B cell (primary cell): ENCODE measurements around the gene PPP1R12A. TPM values are rescaled to one million over a fixed set of nuclear protein-coding genes. Genes with fewer than 3 reads are reported as not detected.
"Not testable (repeated sequence)": the region's sequence is repeated elsewhere in the genome, so short reads cannot be mapped to it uniquely, and the experiment has no call there.

Source experiments
- ATAC-seq: fragments of 200-7000 bp; cut with Tn5 transposase; one replicate; pipeline ENCODE4 v1.10.0; 2021; ENCODE audit warnings: low read depth, mild to moderate bottlenecking, moderate number of reproducible peaks, moderate library complexity
- CTCF ChIA-PET: fragments of 350-600 bp; sonication (Branson Sonifier 250); formaldehyde crosslinking; loops from one replicate; lab custom pipeline; 2021; ENCODE audit warnings: antibody characterized with exemption, inconsistent platforms; lab: Charles Lee
- POLR2A ChIA-PET: fragments of 350-600 bp; sonication (Branson Sonifier 250); formaldehyde crosslinking; loops from one replicate; lab custom pipeline; 2021; ENCODE audit warnings: antibody characterized with exemption; lab: Charles Lee
- DNase-seq: peaks from one replicate; pipeline ENCODE4 v3.0.0; 2013
- H2AFZ ChIP-seq: 2 replicates; pipeline ENCODE4 v1.6.1; 2012; ENCODE audit warnings: mild to moderate bottlenecking, low read depth, low read length; ENCODE audit not compliant: insufficient read depth, poor library complexity, severe bottlenecking
- H3K27ac ChIP-seq, 2 donors: 1 replicate in 1 of 2; 2 replicates in 1 of 2; pipeline ENCODE4 v1.5.1; 2012 to 2013; ENCODE audit warnings: low read length in 2 of 2, mild to moderate bottlenecking in 2 of 2, moderate library complexity in 1 of 2
- H3K27me3 ChIP-seq, 4 experiments: fragments of 200-600 bp in 1 of 4; sonication (generic) in 1 of 4; replicated peaks in 1 of 4; 1 replicate in 2 of 4; 2 replicates in 2 of 4; pipeline versions ENCODE4 v1.6.1 to v1.7.0; 2013 to 2016; ENCODE audit warnings: low read length in 3 of 4, mild to moderate bottlenecking in 2 of 4, mixed read lengths in 1 of 4, moderate library complexity in 1 of 4; ENCODE audit not compliant: insufficient read depth in 4 of 4, control insufficient read depth in 3 of 4; ENCODE audit errors: control extremely low read depth in 1 of 4
- H3K36me3 ChIP-seq, 2 experiments: replicated peaks in 1 of 2; 1 replicate in 1 of 2; 2 replicates in 1 of 2; pipeline versions ENCODE4 v1.6.1 to v1.7.1; 2013; ENCODE audit warnings: low read length in 1 of 2; ENCODE audit not compliant: insufficient read depth in 2 of 2, control insufficient read depth in 1 of 2; ENCODE audit errors: control extremely low read depth in 1 of 2, extremely low read depth in 1 of 2
- H3K4me1 ChIP-seq, 2 donors: fragments of 200-600 bp in 1 of 2; sonication (generic) in 1 of 2; 1 replicate in 1 of 2; 2 replicates in 1 of 2; pipeline versions ENCODE4 v1.5.1 to v1.6.1; 2013 to 2017; ENCODE audit warnings: low read length in 2 of 2; ENCODE audit not compliant: control insufficient read depth in 2 of 2, insufficient read depth in 2 of 2
- H3K4me2 ChIP-seq: replicated peaks from 2 replicates; pipeline ENCODE3; 2012; ENCODE audit warnings: mild to moderate bottlenecking, low read depth, low read length; ENCODE audit not compliant: poor library complexity, severe bottlenecking
- H3K4me3 ChIP-seq, 5 experiments: fragments of 200-600 bp in 1 of 5; sonication (generic) in 1 of 5; 1 replicate in 3 of 5; 2 replicates in 2 of 5; pipeline versions ENCODE4 v1.5.1 to v1.7.0; 2011 to 2016; ENCODE audit warnings: low read length in 4 of 5, mild to moderate bottlenecking in 4 of 5, low read depth in 2 of 5, control low read depth in 1 of 5, moderate library complexity in 1 of 5; ENCODE audit not compliant: insufficient read depth in 1 of 5; ENCODE audit errors: control extremely low read depth in 1 of 5, extremely low read depth in 1 of 5
- H3K79me2 ChIP-seq: fragments of 200-600 bp; sonication (generic); one replicate; pipeline ENCODE4 v1.6.0; 2016; ENCODE audit warnings: low read length; ENCODE audit not compliant: control insufficient read depth, insufficient read depth
- H3K9ac ChIP-seq: fragments of 200-600 bp; sonication (generic); 2 replicates; pipeline ENCODE4 v1.6.1; 2017; ENCODE audit warnings: mild to moderate bottlenecking, low read length, moderate library complexity
- H3K9me3 ChIP-seq, 3 donors: one replicate each; pipeline versions ENCODE4 v1.6.1 to v1.7.1; 2013; ENCODE audit warnings: low read length in 2 of 3; ENCODE audit not compliant: control insufficient read depth in 2 of 3, insufficient read depth in 1 of 3; ENCODE audit errors: control extremely low read depth in 1 of 3
- H4K20me1 ChIP-seq: 2 replicates; pipeline ENCODE4 v1.6.0; 2012; ENCODE audit warnings: mild to moderate bottlenecking, low read length; ENCODE audit not compliant: insufficient read depth, control insufficient read depth, poor library complexity, severe bottlenecking
- H3K27ac Mint-ChIP-seq: one replicate; pipeline ENCODE4 v1.8.0; 2021; ENCODE audit warnings: mixed read lengths
- H3K27me3 Mint-ChIP-seq: one replicate; pipeline ENCODE4 v1.8.0; 2021; ENCODE audit warnings: mixed read lengths
- H3K4me1 Mint-ChIP-seq: one replicate; pipeline ENCODE4 v1.8.0; 2021; ENCODE audit warnings: mixed read lengths
- H3K4me3 Mint-ChIP-seq: one replicate; pipeline ENCODE4 v1.8.0; 2021; ENCODE audit warnings: mixed read lengths
- H3K9me3 Mint-ChIP-seq: one replicate; pipeline ENCODE4 v1.8.0; 2022; ENCODE audit warnings: mixed read lengths; ENCODE audit not compliant: insufficient read depth
- CTCF ChIP-seq: fragments of 200-600 bp; IDR thresholded peaks from one replicate; pipeline ENCODE4 v1.8.0; 2022; ENCODE audit warnings: antibody characterized with exemption, mild to moderate bottlenecking
- EZH2 ChIP-seq: IDR thresholded peaks from 2 replicates; pipeline ENCODE4 v1.6.1; 2012; ENCODE audit warnings: borderline replicate concordance, low read depth, mild to moderate bottlenecking, moderate library complexity, low read length; ENCODE audit not compliant: insufficient read depth, poor library complexity, severe bottlenecking
- WGBS: methylation state at CpG from one replicate; pipeline ENCODE4 v1.1.5; 2013; ENCODE audit warnings: missing lambda C conversion rate; ENCODE audit not compliant: insufficient coverage; 5-methylcytosine and 5-hydroxymethylcytosine counted together
- intact Hi-C: fragments of 100-400 bp; cut with micrococcal nuclease; formaldehyde crosslinking; loops from one replicate; pipeline ENCODE4 v1.10.0; 2022
- polyA plus RNA-seq: library from polyadenylated mRNA; depleted of rRNA; stranded (reverse); fragments of >200 nt; gene quantifications from 2 replicates; pipeline ENCODE4 v1.2.3, GENCODE V29; 2012
- total RNA-seq, 2 donors: library from RNA; stranded (reverse); fragments of 120-200 nt in 1 of 2; gene quantifications; 1 replicate in 1 of 2; 2 replicates in 1 of 2; pipeline versions ENCODE4 v1.2.3 to v1.2.4, GENCODE V29; 2013 to 2022

Gene PPP1R12A
- total and polyA plus RNA-seq, 2 donors (not counting 1 experiment from before 2014, with no cell fraction given) = 18.3 to 110 TPM

GRCh38 chr12:79881351-79881750, 53.5 kb downstream of the PPP1R12A start:
- ATAC-seq (no peak), DNase-seq (no peak)
- Mint-ChIP-seq H3K27me3 (no peaks in the 10 kb centered on the region), H3K9me3 (no peaks in the 10 kb centered on the region), H3K27ac (no peak overlapping the region), H3K4me1 (peaks cover 69% of the 10 kb centered on the region), H3K4me3 (no peak overlapping the region)
- TF ChIP-seq CTCF (no peak), EZH2 (no peak)
- intact Hi-C loops = no loop called here
- H3K4me3 ChIP-seq = no peak overlapping the region
- peaks cover 97% of the 10 kb centered on the region for H3K79me2 ChIP-seq
- no peaks in the 10 kb centered on the region for H3K27me3 ChIP-seq
- H3K9me3 ChIP-seq = peaks cover 0 to 3% (median 0%) of the 10 kb centered on the region in 3 donors
- CTCF ChIA-PET = no interaction called here
- H4K20me1 ChIP-seq = peaks cover 68% of the 10 kb centered on the region
- WGBS = no CpG with 5 or more reads among the region's 2 CpGs
- no peak overlapping the region for H3K4me2 ChIP-seq
- peak overlapping the region; percentile 5 for H3K9ac ChIP-seq
- no peak overlapping the region for H2AFZ ChIP-seq
- POLR2A ChIA-PET = no interaction called here
- peaks cover 12 to 16% of the 10 kb centered on the region in 2 donors for H3K4me1 ChIP-seq
- H3K27ac ChIP-seq = no peak overlapping the region
- H3K36me3 ChIP-seq = no peaks in the 10 kb centered on the region

DNA sequence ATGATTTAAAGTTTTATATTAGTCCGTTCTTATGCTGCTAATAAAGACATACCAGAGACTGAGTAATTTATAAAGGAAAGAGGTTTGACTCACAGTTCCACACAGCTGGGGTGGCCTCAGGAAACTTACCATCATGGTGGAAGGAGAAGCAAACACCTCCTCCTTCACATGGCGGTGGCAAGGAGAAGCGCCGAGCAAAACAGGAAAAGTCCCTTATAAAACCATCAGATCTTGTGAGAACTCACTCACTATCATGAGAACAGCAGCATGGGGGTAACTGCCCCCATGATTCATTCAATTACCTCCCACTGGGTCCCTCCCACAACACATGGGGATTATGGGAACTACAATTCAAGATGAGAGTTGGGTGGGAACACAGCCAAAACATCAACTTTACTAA, 56.4 kb downstream of the PPP1R12A start:
- intact Hi-C loops, H2AFZ ChIP-seq, H3K9me3 Mint-ChIP-seq, H3K9me3 ChIP-seq, CTCF ChIA-PET, H3K27me3 Mint-ChIP-seq, H3K27me3 ChIP-seq, H3K4me3 Mint-ChIP-seq, H3K36me3 ChIP-seq, H3K4me3 ChIP-seq, H3K27ac Mint-ChIP-seq, H3K9ac ChIP-seq, DNase-seq, H3K27ac ChIP-seq, ATAC-seq, H3K4me2 ChIP-seq, POLR2A ChIA-PET: not testable (repeated sequence)
- peaks cover 74% of the 10 kb centered on the region for H3K4me1 Mint-ChIP-seq
- Histone ChIP-seq H3K4me1 (peaks cover 10 to 18% of the 10 kb centered on the region in 2 donors), H3K79me2 (peaks cover 93% of the 10 kb centered on the region), H4K20me1 (peaks cover 59% of the 10 kb centered on the region)
- WGBS = 94% methylated on average over 3 of the region's 4 CpGs
